ENCODE data around the gene GSC2.

Gene GSC2

GRCh38 chr22:19169947-19170318 is 19.8 kb upstream of the GSC2 start:
- Histone ChIP-seq H3K4me1 (peaks cover 8% of the 10 kb centered on the region), H3K4me3 (ENCODE audit: low read depth, low read length) (peak overlapping the region; percentile 13; the same call in 1 of the 2 replicates), H3K36me3 (no peaks in the 10 kb centered on the region; the same call in 1 of the 2 replicates), H3K27me3 (peaks cover 47% of the 10 kb centered on the region), H3K9me3 (no peaks in the 10 kb centered on the region)
- DNase-seq = no peak
- TF ChIP-seq CTCF (IDR thresholded peaks at IDR 0.05; ENCODE audit: low read depth, low read length) = no peak

- H3K36me3 ChIP-seq = no peaks in the 10 kb centered on the region; the same call in 1 of the 2 replicates
- H3K4me3 ChIP-seq (ENCODE audit: low read depth, low read length) = peak overlapping the region; percentile 13
- TF ChIP-seq CTCF (IDR thresholded peaks at IDR 0.05; ENCODE audit: low read depth, low read length) = no peak
- no peak for DNase-seq
- H3K27me3 ChIP-seq = peaks cover 47% of the 10 kb centered on the region
- H3K4me1 ChIP-seq = peaks cover 2% of the 10 kb centered on the region
- no peaks in the 10 kb centered on the region for H3K9me3 ChIP-seq
Observed at GRCh38 chr22:19169002-19169946, 19.2 kb upstream of the GSC2 start.

GRCh38 chr22:19168088-19168890 is 18.2 kb upstream of the GSC2 start:
- DNase-seq = peak; percentile 18
- Histone ChIP-seq H3K36me3 (no peaks in the 10 kb centered on the region; the same call in 1 of the 2 replicates), H3K27me3 (peaks cover 47% of the 10 kb centered on the region), H3K4me3 (ENCODE audit: low read depth, low read length) (no peak overlapping the region), H3K4me1 (no peaks in the 10 kb centered on the region; the same call in 1 of the 2 replicates), H3K9me3 (no peaks in the 10 kb centered on the region)
- TF ChIP-seq CTCF (IDR thresholded peaks at IDR 0.05; ENCODE audit: low read depth, low read length) = peak; percentile 24; the same call in 1 of the 2 replicates

- Histone ChIP-seq H3K4me3 (ENCODE audit: low read depth, low read length) (no peak overlapping the region), H3K9me3 (no peaks in the 10 kb centered on the region), H3K27me3 (peaks cover 50% of the 10 kb centered on the region), H3K36me3 (no peaks in the 10 kb centered on the region), H3K4me1 (no peaks in the 10 kb centered on the region)
- no peak for DNase-seq
- no peak for TF ChIP-seq CTCF (IDR thresholded peaks at IDR 0.05; ENCODE audit: low read depth, low read length)
Observed at GRCh38 chr22:19167106-19167869, 17.2 kb upstream of the GSC2 start.

- no peak for TF ChIP-seq CTCF (IDR thresholded peaks at IDR 0.05; ENCODE audit: low read depth, low read length)
- H3K27me3 ChIP-seq = peaks cover 52% of the 10 kb centered on the region
Observed at GRCh38 chr22:19166421-19166820, 16.3 kb upstream of the GSC2 start.

More at GRCh38 chr22:19166421-19166820, 16.3 kb upstream of the GSC2 start:
- H3K36me3 ChIP-seq = no peaks in the 10 kb centered on the region
- no peaks in the 10 kb centered on the region for H3K9me3 ChIP-seq
- no peaks in the 10 kb centered on the region for H3K4me1 ChIP-seq
- no peak for DNase-seq
- H3K4me3 ChIP-seq (ENCODE audit: low read depth, low read length) = no peak overlapping the region
